ENCODE results near the gene RNF167. TPM values are rescaled to one million over a fixed set of nuclear protein-coding genes. Genes with fewer than 3 reads are reported as not detected.

RNF167 gene
- total and polyA plus RNA-seq, 2 of the 8 experiments (the other 6 are each of a cell fraction or from before 2014, with no cell fraction given) = 140 to 281 TPM

DNA sequence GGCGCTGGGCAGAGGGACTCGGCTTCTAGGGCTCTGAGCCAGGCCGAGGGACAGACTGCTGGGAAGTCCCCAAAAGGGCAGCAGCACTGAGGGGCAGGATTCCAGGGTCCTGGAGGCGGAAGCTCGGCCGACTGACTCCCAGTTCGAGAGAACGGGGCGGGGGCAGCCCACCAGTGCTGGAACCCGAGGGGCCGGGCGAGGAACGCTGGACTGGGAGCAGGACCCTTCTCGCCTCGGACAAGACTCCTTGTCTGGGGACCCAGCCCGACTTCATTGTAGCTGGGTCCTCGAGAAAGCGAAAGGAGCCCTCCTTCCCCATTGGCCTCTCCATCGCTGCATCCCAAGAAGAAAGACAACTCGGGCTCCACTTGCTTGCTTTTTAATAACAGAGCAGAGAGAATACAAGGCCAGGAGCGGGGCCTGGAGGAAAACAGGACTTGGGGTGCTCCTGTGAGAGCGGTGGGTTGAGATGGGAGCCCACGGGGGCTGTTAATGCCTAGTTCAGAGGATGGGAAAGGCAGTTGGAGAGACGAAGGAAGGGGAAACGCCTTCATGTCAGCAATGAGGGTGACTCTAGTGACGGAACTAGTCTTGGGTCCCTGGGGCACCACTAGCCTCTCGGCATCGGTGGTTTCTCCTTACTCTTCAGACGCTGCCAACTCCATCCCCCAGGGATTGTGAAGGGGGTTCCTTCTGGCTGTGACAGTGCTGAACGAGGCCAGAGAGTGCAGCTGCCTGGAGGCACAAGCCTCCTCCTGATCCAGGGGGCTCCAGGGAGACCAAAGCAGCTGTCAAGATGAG is 47.9 kb downstream of the RNF167 start:
- no peak overlapping the region for H3K27ac ChIP-seq (ENCODE audit: low read depth, low read length)

More for the DNA sequence above, 47.9 kb downstream of the RNF167 start:
- peak overlapping the region; percentile 38 for H4K5ac ChIP-seq (ENCODE audit: insufficient read length, low read depth, low read length)
- peak overlapping the region; percentile 48; the same call in 1 of the 2 replicates for H2AFZ ChIP-seq (ENCODE audit: low read length)
- no peak overlapping the region for H4K8ac ChIP-seq (ENCODE audit: extremely low read depth, insufficient read depth, low read length)
- peak overlapping the region; percentile 59 to 85 (median 66) for H3K4me3 ChIP-seq (ENCODE audit: extremely low read depth in 1 of 4, insufficient read depth in 2 of 4, low read depth in 3 of 4, low read length in 4 of 4)
- peak overlapping the region in 3 of 4 experiments; percentile 20 to 36 (median 20); a peak in 3 of 7 replicates for H3K9ac ChIP-seq (replicated peaks in 1 of 4; ENCODE audit: extremely low read depth in 1 of 4, low read depth in 3 of 4, low read length in 3 of 4)
- CTCF ChIA-PET (ENCODE audit: partially characterized antibody) = interaction anchor here (0.6 to 6.4 kb wide), 10 partner anchors 8 to 156 kb away, joined by 3 to 43 read pairs (median 8); partner anchors contain the start of genes CHRNE, INCA1 and KIF1C
- WGBS, 2 experiments (ENCODE audit: extremely low coverage in 1 of 2, insufficient coverage in 1 of 2, insufficient read length in 1 of 2, insufficient replicate concordance in 2 of 2, low coverage in 1 of 2, low lambda C conversion rate in 2 of 2, missing lambda C conversion rate in 1 of 2) = 27% methylated on average over 27 of the region's 30 CpGs; no CpG with 5 or more reads in 1 of the 2 experiments
- POLR2A ChIA-PET (ENCODE audit: partially characterized antibody) = interaction anchor here (1.1 to 10.7 kb wide), 8 partner anchors 9 to 48 kb away, joined by 3 to 128 read pairs (median 8); partner anchors contain the start of genes INCA1, KIF1C, PFN1 and RNF167
- no peaks in the 10 kb centered on the region for H3K79me1 ChIP-seq (ENCODE audit: low read depth, low read length)
- no peak overlapping the region for H3K4ac ChIP-seq (replicated peaks; ENCODE audit: insufficient read length, low read depth, low read length)
- H4K20me1 ChIP-seq (replicated peaks in 1 of 2; ENCODE audit: control insufficient read depth in 1 of 2, insufficient read depth in 2 of 2, low read length in 2 of 2) = no peaks in the 10 kb centered on the region
- no peak for DNase-seq (ENCODE audit: low read depth in 1 of 2, low spot score in 2 of 2)
- H3K36me3 ChIP-seq (ENCODE audit: control insufficient read depth in 2 of 4, insufficient read depth in 4 of 4, low read length in 3 of 4) = no peaks in the 10 kb centered on the region
- H3K4me2 ChIP-seq (ENCODE audit: insufficient read depth in 1 of 2, low read depth in 2 of 2, low read length in 2 of 2) = peak overlapping the region; percentile 82 to 96
- no peak overlapping the region for H3K18ac ChIP-seq (ENCODE audit: extremely low read depth, low read length)
- no peak overlapping the region for H2BK15ac ChIP-seq (ENCODE audit: low read length)
- H2BK12ac ChIP-seq (ENCODE audit: low read depth, low read length) = no peak overlapping the region
- no peak overlapping the region for H2AK5ac ChIP-seq (ENCODE audit: low read depth, low read length)
- no peak overlapping the region for H3K23ac ChIP-seq (ENCODE audit: insufficient read length)
- no peak overlapping the region for H2BK120ac ChIP-seq (replicated peaks; ENCODE audit: low read depth, low read length)
- no peak for FAIRE-seq
- H4K91ac ChIP-seq (replicated peaks; ENCODE audit: insufficient read length, low read length) = no peak overlapping the region
- H3K4me1 ChIP-seq (replicated peaks in 1 of 4; ENCODE audit: control insufficient read depth in 3 of 4, insufficient read depth in 4 of 4, low read length in 3 of 4) = peaks cover 0 to 7% (median 4%) of the 10 kb centered on the region in 4 experiments; a peak in 5 of 7 replicates
- no peaks in the 10 kb centered on the region for H3K79me2 ChIP-seq (ENCODE audit: control insufficient read depth in 1 of 2, insufficient read depth in 2 of 2, low read length in 2 of 2)
- TF ChIP-seq KDM4A (IDR thresholded peaks at IDR 0.05; ENCODE audit: low read depth, low read length, severe bottlenecking) = peak; percentile 62
- TF ChIP-seq, protein P1, sequence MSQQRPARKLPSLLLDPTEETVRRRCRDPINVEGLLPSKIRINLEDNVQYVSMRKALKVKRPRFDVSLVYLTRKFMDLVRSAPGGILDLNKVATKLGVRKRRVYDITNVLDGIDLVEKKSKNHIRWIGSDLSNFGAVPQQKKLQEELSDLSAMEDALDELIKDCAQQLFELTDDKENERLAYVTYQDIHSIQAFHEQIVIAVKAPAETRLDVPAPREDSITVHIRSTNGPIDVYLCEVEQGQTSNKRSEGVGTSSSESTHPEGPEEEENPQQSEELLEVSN (IDR thresholded peaks at IDR 0.05) = peak; percentile 23; the same call in 1 of the 2 replicates
- TF ChIP-seq CHD2 (IDR thresholded peaks at IDR 0.05; ENCODE audit: low read length) = no peak
- H3K56ac ChIP-seq (replicated peaks; ENCODE audit: insufficient read length, low read depth, low read length) = peak overlapping the region; percentile 5
- peaks cover 8% of the 10 kb centered on the region; the same call in 1 of the 2 replicates for H3K23me2 ChIP-seq (ENCODE audit: low read depth, low read length)
- no peaks in the 10 kb centered on the region for H3K9me3 ChIP-seq (ENCODE audit: insufficient read depth in 2 of 2, low read depth in 1 of 2, low read length in 1 of 2)
- H3K27me3 ChIP-seq (replicated peaks in 1 of 4; ENCODE audit: control insufficient read depth in 3 of 4, extremely low read depth in 1 of 4, insufficient read depth in 3 of 4, low read length in 3 of 4) = peaks cover 0 to 11% (median 9%) of the 10 kb centered on the region in 4 experiments; a peak in 6 of 7 replicates
- no peak overlapping the region for H2BK20ac ChIP-seq (ENCODE audit: low read length)
- no peak overlapping the region for H3K14ac ChIP-seq (ENCODE audit: insufficient read length)
- H2BK5ac ChIP-seq (ENCODE audit: low read depth, low read length) = no peak overlapping the region
